ENCODE results near the gene NTNG2. TPM values are rescaled to one million over a fixed set of nuclear protein-coding genes. Genes with fewer than 3 reads are reported as not detected.

Gene NTNG2
- total and polyA plus RNA-seq, 10 of the 15 experiments (the other 5 are each of a cell fraction or from before 2014, with no cell fraction given): 0.37 to 0.79 (median 0.45) TPM; not detected in 6

- Histone ChIP-seq H3K27me3 (replicated peaks in 1 of 2; ENCODE audit: control insufficient read depth in 2 of 2, insufficient read depth in 2 of 2, low read length in 1 of 2) (peaks cover 0 to 6% of the 10 kb centered on the region in 2 experiments; a peak in 2 of 4 replicates), H3K9me3 (replicated peaks; ENCODE audit: control insufficient read depth, insufficient read depth, low read length) (no peaks in the 10 kb centered on the region), H2AFZ (ENCODE audit: control insufficient read depth, low read depth, low read length) (no peak overlapping the region), H3K4me2 (ENCODE audit: control insufficient read depth, insufficient read depth) (no peak overlapping the region), H3K36me3 (ENCODE audit: control insufficient read depth in 2 of 2, insufficient read depth in 2 of 2, low read length in 1 of 2) (no peaks in the 10 kb centered on the region), H3K27ac (ENCODE audit: control insufficient read depth, insufficient read depth) (no peak overlapping the region), H4K20me1 (ENCODE audit: control insufficient read depth, insufficient read depth) (no peaks in the 10 kb centered on the region; the same call in 1 of the 2 replicates), H3K9ac (ENCODE audit: control insufficient read depth, insufficient read depth, low read length) (no peak overlapping the region), H3K4me3 (no peak overlapping the region), H3K79me2 (ENCODE audit: control insufficient read depth, insufficient read depth, low read length) (no peaks in the 10 kb centered on the region), H3K4me1 (ENCODE audit: control insufficient read depth, insufficient read depth, low read length) (no peaks in the 10 kb centered on the region)
- POLR2A ChIA-PET: no interaction called here
- no TSS peak for BruUV-seq (replicated peaks)
- CTCF ChIA-PET: no interaction called here
- in situ Hi-C loops (cut with MboI) (no loop called here), intact Hi-C loops (cut with micrococcal nuclease; ENCODE audit: unreplicated experiment) (no loop called here)
- WGBS (ENCODE audit: insufficient coverage, insufficient replicate concordance, low lambda C conversion rate, missing lambda C conversion rate): 30% methylated on average over 6 of the region's 6 CpGs
- SMC1A ChIA-PET (ENCODE audit: uncharacterized antibody, unreplicated experiment): no interaction called here
- TF ChIP-seq SUZ12 (IDR thresholded peaks at IDR 0.05; ENCODE audit: unreplicated experiment): no peak
- TF ChIP-seq ASH2L (IDR thresholded peaks at IDR 0.05; ENCODE audit: borderline replicate concordance, low read depth): no peak
- TF ChIP-seq FOXK2 (IDR thresholded peaks at IDR 0.05): no peak
- no peak for TF ChIP-seq KDM1A (IDR thresholded peaks at IDR 0.05; ENCODE audit: borderline replicate concordance)
- no peak for TF ChIP-seq CREM (IDR thresholded peaks at IDR 0.05; ENCODE audit: low read depth)
- TF ChIP-seq RBBP5 (conservative IDR thresholded peaks at IDR 0.05): no peak
- no peak for TF ChIP-seq ZBTB11 (CRISPR knock-in tag; IDR thresholded peaks at IDR 0.05)
- no peak for TF ChIP-seq E2F4 (IDR thresholded peaks at IDR 0.05; ENCODE audit: low read depth, low read length)
- TF ChIP-seq ZBED1 (IDR thresholded peaks at IDR 0.05; ENCODE audit: borderline replicate concordance): no peak
- TF ChIP-seq PKNOX1 (IDR thresholded peaks at IDR 0.05): no peak
- no peak for TF ChIP-seq DPF2 (IDR thresholded peaks at IDR 0.05)
- TF ChIP-seq SUPT20H (IDR thresholded peaks at IDR 0.05; ENCODE audit: borderline replicate concordance, control insufficient read depth, low read depth, low read length): no peak
- no peak for TF ChIP-seq SRF (IDR thresholded peaks at IDR 0.05; ENCODE audit: low read depth in 2 of 2, low read length in 2 of 2)
- no peak for TF ChIP-seq TBL1XR1 (IDR thresholded peaks at IDR 0.05; ENCODE audit: low read depth, low read length)
- TF ChIP-seq MTA3 (IDR thresholded peaks at IDR 0.05; ENCODE audit: borderline replicate concordance, low read length): no peak
- TF ChIP-seq SMARCA5 (IDR thresholded peaks at IDR 0.05): no peak
- no peak for TF ChIP-seq MXI1 (IDR thresholded peaks at IDR 0.05; ENCODE audit: low read depth, low read length)
- RAD21 ChIA-PET (ENCODE audit: unreplicated experiment): no interaction called here
- FAIRE-seq: no peak
- ATAC-seq: no peak
- DNase-seq (ENCODE audit: low read depth, low spot score): no peak
Observed at GRCh38 chr9:132143359-132143758, 18.5 kb upstream of the NTNG2 start.
